CD4-positive, alpha-beta memory T cell (primary cell): ENCODE data around the gene CASR. TPM values are rescaled to one million over a fixed set of nuclear protein-coding genes. Genes with fewer than 3 reads are reported as not detected.

Experiments
- CTCF ChIA-PET: fragments of 350-600 bp; sonication (Branson Sonifier 250); formaldehyde crosslinking; loops from one replicate; lab custom pipeline; 2021; ENCODE audit warnings: inconsistent platforms; ENCODE audit not compliant: partially characterized antibody; lab: Charles Lee
- POLR2A ChIA-PET: fragments of 350-600 bp; sonication (Branson Sonifier 250); formaldehyde crosslinking; loops from one replicate; lab custom pipeline; 2021; ENCODE audit not compliant: partially characterized antibody; lab: Charles Lee
- DNase-seq, 5 donors: peaks; one replicate each; pipeline versions ENCODE4 v3.0.0 to v3.0.0-alpha.2; 2020 to 2022; ENCODE audit warnings: mixed read lengths in 1 of 5
- H3K27ac ChIP-seq: one replicate; pipeline ENCODE4 v1.7.0; 2013; ENCODE audit warnings: low read depth, low read length
- H3K27me3 ChIP-seq: 2 replicates; pipeline ENCODE4 v1.7.0; 2013; ENCODE audit warnings: mild to moderate bottlenecking, low read length, moderate library complexity; ENCODE audit not compliant: insufficient read depth
- H3K36me3 ChIP-seq: 2 replicates; pipeline ENCODE4 v1.7.0; 2013; ENCODE audit warnings: mild to moderate bottlenecking, low read length, moderate library complexity; ENCODE audit not compliant: insufficient read depth
- H3K4me1 ChIP-seq: 2 replicates; pipeline ENCODE4 v1.7.0; 2013; ENCODE audit warnings: mild to moderate bottlenecking, low read length, moderate library complexity; ENCODE audit not compliant: insufficient read depth
- H3K4me3 ChIP-seq, 2 donors: one replicate each; pipeline ENCODE4 v1.7.0; 2013; ENCODE audit warnings: low read length in 2 of 2, mild to moderate bottlenecking in 1 of 2
- H3K9me3 ChIP-seq, 2 donors: one replicate each; pipeline ENCODE4 v1.7.0; 2013; ENCODE audit warnings: low read length in 2 of 2, control low read depth in 1 of 2; ENCODE audit not compliant: control insufficient read depth in 1 of 2
- H3K27ac Mint-ChIP-seq, 7 donors: one replicate each; pipeline ENCODE4 v1.8.0; 2020 to 2021; ENCODE audit warnings: mixed read lengths in 7 of 7, mild to moderate bottlenecking in 6 of 7, inconsistent platforms in 3 of 7, moderate library complexity in 3 of 7
- H3K27me3 Mint-ChIP-seq, 2 donors: one replicate each; pipeline ENCODE4 v1.8.0; 2020 to 2021; ENCODE audit warnings: mixed read lengths in 2 of 2
- H3K36me3 Mint-ChIP-seq, 2 donors: one replicate each; pipeline ENCODE4 v1.8.0; 2020 to 2021; ENCODE audit warnings: mixed read lengths in 2 of 2, inconsistent platforms in 1 of 2, mild to moderate bottlenecking in 1 of 2
- H3K4me1 Mint-ChIP-seq, 4 donors: one replicate each; pipeline ENCODE4 v1.8.0; 2020 to 2021; ENCODE audit warnings: mixed read lengths in 4 of 4, mild to moderate bottlenecking in 1 of 4
- H3K4me3 Mint-ChIP-seq, 8 donors: one replicate each; pipeline ENCODE4 v1.8.0; 2020 to 2021; ENCODE audit warnings: mixed read lengths in 8 of 8, mild to moderate bottlenecking in 7 of 8, moderate library complexity in 6 of 8, inconsistent platforms in 3 of 8
- H3K9me3 Mint-ChIP-seq, 8 donors: one replicate each; pipeline ENCODE4 v1.8.0; 2020 to 2021; ENCODE audit warnings: mixed read lengths in 8 of 8, mild to moderate bottlenecking in 5 of 8, inconsistent platforms in 3 of 8, moderate library complexity in 1 of 8
- intact Hi-C: fragments of 100-400 bp; cut with micrococcal nuclease; formaldehyde crosslinking; loops from one replicate; pipeline ENCODE4 v1.15.1; 2023
- polyA plus RNA-seq, 2 donors: library from polyadenylated mRNA; unstranded; fragments of 300-500 nt; fragmentation: Illumina TruSeq; gene quantifications; one replicate each; pipeline ENCODE4 v1.2.3, GENCODE V29; 2021
- total RNA-seq, 2 experiments: library from RNA; stranded (reverse); gene quantifications; one replicate each; pipeline ENCODE4 v1.2.3, GENCODE V29; 2021

The CASR gene
- total and polyA plus RNA-seq, 4 experiments from 2014 or later, result 0.03 to 0.47 TPM; not detected in 2

DNA sequence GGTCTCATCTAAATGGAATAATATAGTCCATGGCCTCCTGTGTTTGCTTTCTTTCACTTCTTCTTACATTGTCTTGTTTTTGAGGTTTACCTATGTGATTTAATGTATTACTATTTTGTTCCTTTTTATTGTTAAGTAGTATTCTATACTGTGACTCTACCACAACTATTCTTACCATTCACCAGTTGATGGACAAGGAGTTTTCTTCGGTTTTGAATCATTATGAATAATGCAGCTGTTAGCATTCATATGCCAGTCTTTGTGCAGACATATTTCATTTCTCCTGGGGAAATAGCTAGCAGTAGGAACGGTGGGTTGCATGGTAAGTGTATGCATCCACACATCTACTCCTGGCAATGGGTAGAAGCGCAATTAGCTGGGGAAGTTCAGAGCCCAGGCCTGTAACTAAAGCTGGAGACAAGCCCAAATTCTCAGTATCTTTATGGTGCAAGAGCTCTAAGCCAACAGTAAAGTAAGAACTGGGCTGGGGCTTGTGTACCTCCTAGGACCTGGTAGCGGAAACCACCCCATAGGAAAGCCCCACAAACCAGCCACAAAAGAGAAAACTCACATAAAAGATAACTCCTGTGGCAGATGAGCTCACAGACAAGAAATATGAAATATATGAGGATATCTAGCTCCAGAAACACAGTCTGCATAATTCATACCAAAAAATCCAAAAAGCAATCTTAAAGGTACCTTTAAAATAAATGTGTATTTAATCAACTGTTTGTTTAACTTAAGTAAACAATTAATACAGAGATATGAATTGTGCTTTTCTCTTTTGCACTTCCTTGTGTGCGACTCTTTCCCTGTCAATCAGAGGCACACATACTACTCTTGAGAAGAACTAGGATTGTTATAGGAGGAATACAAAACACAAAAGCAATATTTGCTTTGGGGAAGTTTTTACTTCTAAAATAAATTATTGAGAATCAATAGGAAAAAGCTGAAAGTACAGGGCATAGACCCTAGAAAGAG, 138.9 kb downstream of the CASR start:
- ChIA-PET CTCF (interaction anchor here (1.0 kb wide), 2 partner anchors 47 to 62 kb away, joined by 3 read pairs; partner anchors contain the start of gene FAM162A), POLR2A (no interaction called here)
- Histone ChIP-seq H3K9me3 (no peaks in the 10 kb centered on the region), H3K27ac (no peak overlapping the region), H3K4me3 (no peak overlapping the region), H3K4me1 (peaks cover 14% of the 10 kb centered on the region), H3K27me3 (no peaks in the 10 kb centered on the region), H3K36me3 (no peaks in the 10 kb centered on the region)
- Mint-ChIP-seq H3K27me3 (peaks cover 0 to 2% of the 10 kb centered on the region in 2 donors), H3K9me3 (peaks cover 0 to 18% (median 13%) of the 10 kb centered on the region in 8 donors), H3K36me3 (no peaks in the 10 kb centered on the region), H3K4me3 (peak overlapping the region in 6 of 8 donors; percentile 15 to 69 (median 36)), H3K4me1 (peaks cover 10 to 22% (median 18%) of the 10 kb centered on the region in 4 donors), H3K27ac (peak overlapping the region; percentile 9 to 78 (median 54))
- DNase-seq, result peak; percentile 45 to 73 (median 56)
- intact Hi-C loops, result no loop called here

DNA sequence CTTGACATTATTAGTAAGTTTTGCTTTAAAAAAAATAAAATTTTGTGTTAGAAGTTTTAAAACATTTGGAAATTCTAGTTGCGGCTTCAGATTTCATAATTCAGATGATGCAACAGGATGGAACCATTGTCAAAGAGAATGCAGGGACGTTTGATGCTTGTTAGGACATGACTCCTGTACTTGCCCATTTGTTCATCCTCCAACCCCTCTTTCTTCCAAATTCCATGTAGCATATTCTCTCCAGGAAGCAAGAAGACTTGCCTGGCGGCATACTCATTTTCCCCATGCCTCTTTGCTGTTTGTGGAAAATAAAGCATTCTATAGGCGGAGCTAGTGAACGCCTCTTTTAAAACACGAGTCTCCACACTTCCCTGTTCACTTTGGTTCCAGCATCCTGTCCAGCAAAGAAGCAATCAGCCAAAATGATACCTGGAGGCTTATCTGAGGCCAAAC, 141.4 kb downstream of the CASR start, which contains the start of gene CSTA:
CSTA (plus strand) TSS at position 378 of the 453 bp plus-strand sequence; CDS start at position 423, 45 bp downstream.
- H3K27ac Mint-ChIP-seq, result no peak within 1 kb of the TSS
- peaks cover 0 to 11% (median 0%) of the 10 kb centered on the region in 8 donors for H3K9me3 Mint-ChIP-seq
- intact Hi-C loops, result no loop called here
- Histone ChIP-seq H3K27ac (no peak within 1 kb of the TSS), H3K36me3 (no peaks in the 10 kb centered on the region), H3K9me3 (no peaks in the 10 kb centered on the region), H3K4me1 (peaks cover 14% of the 10 kb centered on the region), H3K27me3 (no peaks in the 10 kb centered on the region), H3K4me3 (no peak within 1 kb of the TSS)
- no peaks in the 10 kb centered on the region for H3K36me3 Mint-ChIP-seq
- no peak within 1 kb of the TSS for H3K4me3 Mint-ChIP-seq
- POLR2A ChIA-PET, result no interaction called here
- CTCF ChIA-PET, result no interaction called here
- no peaks in the 10 kb centered on the region for H3K27me3 Mint-ChIP-seq
- no peak for DNase-seq
- peaks cover 10 to 22% (median 18%) of the 10 kb centered on the region in 4 donors for H3K4me1 Mint-ChIP-seq

DNA sequence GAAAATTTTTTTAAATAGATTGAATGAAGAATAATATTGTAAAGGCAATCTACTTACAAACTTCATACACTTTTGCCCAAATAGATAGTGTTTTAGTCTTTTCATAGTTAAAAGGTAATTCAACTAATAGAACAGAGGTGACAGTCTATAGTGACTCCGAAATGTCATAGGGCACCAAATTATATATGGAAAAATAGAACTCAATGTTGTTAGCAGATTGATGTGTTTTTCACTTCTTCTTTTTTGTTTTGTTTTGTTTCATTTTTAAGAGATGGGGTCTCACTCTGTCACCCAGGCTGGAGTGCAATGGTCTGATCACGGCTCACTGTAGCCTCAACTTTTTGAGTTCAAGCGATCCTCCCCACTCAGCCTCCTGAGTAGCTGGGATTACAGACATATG, 142.3 kb downstream of the CASR start:
- no peaks in the 10 kb centered on the region for H3K9me3 ChIP-seq
- H3K4me3 Mint-ChIP-seq, result no peak overlapping the region
- H3K9me3 Mint-ChIP-seq, result peaks cover 0 to 3% (median 0%) of the 10 kb centered on the region in 8 donors
- peaks cover 10 to 22% (median 18%) of the 10 kb centered on the region in 4 donors for H3K4me1 Mint-ChIP-seq
- H3K4me3 ChIP-seq, result no peak overlapping the region
- intact Hi-C loops, result no loop called here
- no peaks in the 10 kb centered on the region for H3K27me3 ChIP-seq
- peaks cover 0 to 2% of the 10 kb centered on the region in 2 donors for H3K27me3 Mint-ChIP-seq
- no peaks in the 10 kb centered on the region for H3K36me3 ChIP-seq
- H3K4me1 ChIP-seq, result peaks cover 14% of the 10 kb centered on the region
- no peaks in the 10 kb centered on the region for H3K36me3 Mint-ChIP-seq
- no peak for DNase-seq
- CTCF ChIA-PET, result no interaction called here
- H3K27ac ChIP-seq, result no peak overlapping the region
- no peak overlapping the region for H3K27ac Mint-ChIP-seq
- POLR2A ChIA-PET, result no interaction called here

DNA sequence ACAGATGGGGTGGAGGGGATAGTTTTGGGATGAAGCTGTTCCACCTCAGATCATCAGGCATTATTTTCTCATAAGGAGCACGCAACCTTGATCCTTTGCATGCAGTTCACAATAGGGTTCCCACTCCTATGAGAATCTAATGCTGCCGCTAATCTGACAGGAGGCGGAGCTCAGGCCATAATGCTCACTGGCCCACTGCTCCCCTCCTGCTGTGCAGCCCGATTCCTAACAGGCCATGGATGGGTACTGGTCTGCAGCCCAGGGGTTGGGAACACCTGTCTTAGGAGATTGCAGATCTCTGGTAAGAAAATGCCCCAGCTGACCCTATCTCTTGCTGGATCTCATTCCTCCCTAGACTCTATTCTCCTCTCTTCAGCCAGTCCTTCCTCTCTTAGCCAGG, 148.4 kb downstream of the CASR start:
- DNase-seq, result no peak
- CTCF ChIA-PET, result no interaction called here
- no peaks in the 10 kb centered on the region for H3K36me3 ChIP-seq
- H3K4me1 Mint-ChIP-seq, result no peaks in the 10 kb centered on the region
- POLR2A ChIA-PET, result no interaction called here
- H3K4me1 ChIP-seq, result no peaks in the 10 kb centered on the region
- intact Hi-C loops, result no loop called here
- H3K9me3 ChIP-seq, result no peaks in the 10 kb centered on the region
- no peak overlapping the region for H3K27ac ChIP-seq
- H3K27ac Mint-ChIP-seq, result no peak overlapping the region
- H3K27me3 ChIP-seq, result no peaks in the 10 kb centered on the region
- H3K9me3 Mint-ChIP-seq, result no peaks in the 10 kb centered on the region
- H3K4me3 Mint-ChIP-seq, result no peak overlapping the region
- H3K4me3 ChIP-seq, result no peak overlapping the region
- peaks cover 4 to 7% of the 10 kb centered on the region in 2 donors for H3K27me3 Mint-ChIP-seq
- H3K36me3 Mint-ChIP-seq, result no peaks in the 10 kb centered on the region

DNA sequence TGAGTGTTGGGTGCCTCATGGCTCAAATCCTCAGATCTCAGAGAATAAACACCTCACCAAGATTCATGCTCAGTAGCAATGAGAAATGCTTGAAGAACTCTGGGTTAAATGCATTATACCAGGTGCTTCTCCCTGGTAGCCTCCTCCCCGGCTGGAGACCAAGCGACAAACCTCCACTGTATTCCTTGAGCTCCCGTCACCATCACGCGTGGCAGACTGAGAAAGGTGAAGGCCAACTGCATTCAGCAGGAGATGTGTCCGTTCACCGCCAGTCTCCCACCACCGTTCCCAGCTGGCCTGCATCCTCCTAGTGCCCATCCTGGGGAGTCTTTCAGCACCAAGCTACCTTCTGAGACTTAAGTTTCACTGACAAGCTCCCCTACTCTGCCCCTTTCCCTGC, 149.1 kb downstream of the CASR start:
- H3K4me1 ChIP-seq, result no peaks in the 10 kb centered on the region
- no peak for DNase-seq
- H3K9me3 ChIP-seq, result no peaks in the 10 kb centered on the region
- H3K4me1 Mint-ChIP-seq, result no peaks in the 10 kb centered on the region
- no peaks in the 10 kb centered on the region for H3K27me3 ChIP-seq
- POLR2A ChIA-PET, result no interaction called here
- intact Hi-C loops, result no loop called here
- no peaks in the 10 kb centered on the region for H3K36me3 Mint-ChIP-seq
- no peak overlapping the region for H3K27ac ChIP-seq
- H3K9me3 Mint-ChIP-seq, result no peaks in the 10 kb centered on the region
- H3K4me3 Mint-ChIP-seq, result no peak overlapping the region
- H3K27ac Mint-ChIP-seq, result peak overlapping the region in 1 of 7 donors; percentile 49
- no peak overlapping the region for H3K4me3 ChIP-seq
- CTCF ChIA-PET, result no interaction called here
- H3K36me3 ChIP-seq, result no peaks in the 10 kb centered on the region
- peaks cover 4 to 7% of the 10 kb centered on the region in 2 donors for H3K27me3 Mint-ChIP-seq

Other genes with a start within 250 kb of the CASR start
- gene ILDR1, start 161.4 kb upstream of the CASR start, total RNA-seq, result not detected
- not detected for gene ILDR1, start 161.4 kb upstream of the CASR start, polyA plus RNA-seq
- 1 to 10 TPM in 1 of 2 experiments, under 1 TPM in 1; 0.58 to 1.2 TPM for gene CD86, start 128.3 kb upstream of the CASR start, total RNA-seq
- 1 to 10 TPM in 1 of 2 donors, under 1 TPM in 1; 0.31 to 1.8 TPM for gene CD86, start 128.3 kb upstream of the CASR start, polyA plus RNA-seq
- gene CSTA, start 141.6 kb downstream of the CASR start, total RNA-seq, result under 1 TPM; 0.61 TPM
- not detected for gene CSTA, start 141.6 kb downstream of the CASR start, polyA plus RNA-seq
- 10 to 100 TPM; 23.4 to 25.1 TPM for gene MIX23, start 199.6 kb downstream of the CASR start, total RNA-seq
- gene MIX23, start 199.6 kb downstream of the CASR start, polyA plus RNA-seq, result 1 to 10 TPM; 5.3 to 8.9 TPM
- 10 to 100 TPM; 31.1 to 32.8 TPM for gene FAM162A, start 200.5 kb downstream of the CASR start, total RNA-seq
- gene FAM162A, start 200.5 kb downstream of the CASR start, polyA plus RNA-seq, result 100 to 1,000 TPM in 1 of 2 donors, 10 to 100 TPM in 1; 96.6 to 136 TPM
- 10 to 100 TPM; 19.2 to 19.4 TPM for gene WDR5B, start 232.4 kb downstream of the CASR start, total RNA-seq
- gene WDR5B, start 232.4 kb downstream of the CASR start, polyA plus RNA-seq, result 1 to 10 TPM; 1.0 to 2.3 TPM